ENCODE measurements around the gene TNRC6C. TPM values are rescaled to one million over a fixed set of nuclear protein-coding genes. Genes with fewer than 3 reads are reported as not detected.

The TNRC6C gene
- total and polyA plus RNA-seq, 4 donors = 1.3 to 7.7 (median 2.9) TPM

GRCh38 chr17:78110363-78111015 is 152.0 kb downstream of the TNRC6C start (continued):
- no peak for TF ChIP-seq NR2F2 (IDR thresholded peaks at IDR 0.05)
- TF ChIP-seq, protein P1, sequence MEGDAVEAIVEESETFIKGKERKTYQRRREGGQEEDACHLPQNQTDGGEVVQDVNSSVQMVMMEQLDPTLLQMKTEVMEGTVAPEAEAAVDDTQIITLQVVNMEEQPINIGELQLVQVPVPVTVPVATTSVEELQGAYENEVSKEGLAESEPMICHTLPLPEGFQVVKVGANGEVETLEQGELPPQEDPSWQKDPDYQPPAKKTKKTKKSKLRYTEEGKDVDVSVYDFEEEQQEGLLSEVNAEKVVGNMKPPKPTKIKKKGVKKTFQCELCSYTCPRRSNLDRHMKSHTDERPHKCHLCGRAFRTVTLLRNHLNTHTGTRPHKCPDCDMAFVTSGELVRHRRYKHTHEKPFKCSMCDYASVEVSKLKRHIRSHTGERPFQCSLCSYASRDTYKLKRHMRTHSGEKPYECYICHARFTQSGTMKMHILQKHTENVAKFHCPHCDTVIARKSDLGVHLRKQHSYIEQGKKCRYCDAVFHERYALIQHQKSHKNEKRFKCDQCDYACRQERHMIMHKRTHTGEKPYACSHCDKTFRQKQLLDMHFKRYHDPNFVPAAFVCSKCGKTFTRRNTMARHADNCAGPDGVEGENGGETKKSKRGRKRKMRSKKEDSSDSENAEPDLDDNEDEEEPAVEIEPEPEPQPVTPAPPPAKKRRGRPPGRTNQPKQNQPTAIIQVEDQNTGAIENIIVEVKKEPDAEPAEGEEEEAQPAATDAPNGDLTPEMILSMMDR (IDR thresholded peaks at IDR 0.05; ENCODE audit: low read depth, low read length, missing input control) = no peak
- TF ChIP-seq RAD21 (IDR thresholded peaks at IDR 0.05) = no peak
- no peak for TF ChIP-seq GABPA (IDR thresholded peaks at IDR 0.05 in 1 of 2, conservative IDR thresholded peaks at IDR 0.05 in 1 of 2)

GRCh38 chr17:78111016-78111726 is 152.7 kb downstream of the TNRC6C start:
- TF ChIP-seq HNF4A (conservative IDR thresholded peaks at IDR 0.05) (no peak), HNF4G (IDR thresholded peaks at IDR 0.05) (no peak), NR2F2 (IDR thresholded peaks at IDR 0.05) (no peak), GABPA (IDR thresholded peaks at IDR 0.05 in 1 of 2, conservative IDR thresholded peaks at IDR 0.05 in 1 of 2) (no peak)
- no peak overlapping the region for H3K27ac ChIP-seq (ENCODE audit: low read depth in 1 of 2, low read length in 2 of 2)
- H3K4me3 ChIP-seq (ENCODE audit: low read depth in 1 of 3, low read length in 3 of 3) = no peak overlapping the region
- 82% methylated on average over 19 of the region's 19 CpGs for WGBS
- no peak overlapping the region for H3K9ac ChIP-seq (ENCODE audit: low read depth in 1 of 2, low read length in 2 of 2)
- H3K27me3 ChIP-seq (ENCODE audit: control insufficient read depth in 4 of 4, insufficient read depth in 4 of 4, low read length in 3 of 4) = no peaks in the 10 kb centered on the region
- no peaks in the 10 kb centered on the region for H3K9me3 ChIP-seq (ENCODE audit: control insufficient read depth in 4 of 4, low read length in 3 of 4)
- no peak for DNase-seq (ENCODE audit: low spot score)
- peaks cover 0 to 4% (median 2%) of the 10 kb centered on the region in 4 donors for H3K4me1 ChIP-seq (ENCODE audit: control insufficient read depth in 4 of 4, insufficient read depth in 4 of 4, low read length in 3 of 4)
- peaks cover 0 to 4% (median 0%) of the 10 kb centered on the region in 4 donors for H3K36me3 ChIP-seq (ENCODE audit: control insufficient read depth in 4 of 4, insufficient read depth in 3 of 4, low read depth in 1 of 4, low read length in 3 of 4)

GRCh38 chr17:78111727-78112517 is 153.4 kb downstream of the TNRC6C start:
- no peak overlapping the region for H3K9ac ChIP-seq (ENCODE audit: low read depth in 1 of 2, low read length in 2 of 2)
- H3K27me3 ChIP-seq (ENCODE audit: control insufficient read depth in 4 of 4, insufficient read depth in 4 of 4, low read length in 3 of 4) = no peaks in the 10 kb centered on the region
- no peak overlapping the region for H3K4me3 ChIP-seq (ENCODE audit: low read depth in 1 of 3, low read length in 3 of 3)
- H3K9me3 ChIP-seq (ENCODE audit: control insufficient read depth in 4 of 4, low read length in 3 of 4) = no peaks in the 10 kb centered on the region
- DNase-seq (ENCODE audit: low spot score) = no peak
- TF ChIP-seq SP1 (IDR thresholded peaks at IDR 0.05) (no peak), TAF1 (conservative IDR thresholded peaks at IDR 0.05) (no peak), RXRA (IDR thresholded peaks at IDR 0.05) (no peak), JUND (IDR thresholded peaks at IDR 0.05) (no peak)
- TF ChIP-seq, protein P1 (IDR thresholded peaks at IDR 0.05; ENCODE audit: low read depth, low read length, missing input control) = no peak
- no peak overlapping the region for H3K27ac ChIP-seq (ENCODE audit: low read depth in 1 of 2, low read length in 2 of 2)
- peaks cover 0 to 6% (median 3%) of the 10 kb centered on the region in 4 donors for H3K4me1 ChIP-seq (ENCODE audit: control insufficient read depth in 4 of 4, insufficient read depth in 4 of 4, low read length in 3 of 4)
- 91% methylated on average over 28 of the region's 28 CpGs for WGBS
- peaks cover 0 to 4% (median 0%) of the 10 kb centered on the region in 4 donors for H3K36me3 ChIP-seq (ENCODE audit: control insufficient read depth in 4 of 4, insufficient read depth in 3 of 4, low read depth in 1 of 4, low read length in 3 of 4)
